Endothelial cell of umbilical vein (primary cell): ENCODE data around the gene UPF2. TPM values are rescaled to one million over a fixed set of nuclear protein-coding genes. Genes with fewer than 3 reads are reported as not detected.

Experiments
- BruUV-seq: library from RNA; stranded (reverse); fragments of 400-500 nt; replicated peaks from 2 replicates; lab custom pipeline; 2021; lab: Mats Ljungman, UMichigan
- CTCF ChIA-PET: fragments of 300-600, 350-600 bp; sonication (Branson Sonifier 250); formaldehyde crosslinking; loops from one replicate; lab custom pipeline; 2021; ENCODE audit warnings: antibody characterized with exemption, inconsistent platforms; lab: Charles Lee
- POLR2A ChIA-PET: fragments of 300-600, 350-600 bp; sonication (Branson Sonifier 250); formaldehyde crosslinking; loops from one replicate; lab custom pipeline; 2021; ENCODE audit warnings: antibody characterized with exemption, inconsistent platforms; lab: Charles Lee
- DNase-seq: peaks from one replicate; pipeline ENCODE4 v3.0.0-alpha.2; 2011; ENCODE audit warnings: low read depth, low spot score
- FAIRE-seq: peaks from 2 replicates; lab custom pipeline; 2011; peaks lifted over from hg19 to GRCh38; lab: Jason Lieb, UNC
- H2AFZ ChIP-seq: 2 replicates; pipeline ENCODE4 v1.6.0; 2012; ENCODE audit warnings: low read depth, low read length, control low read depth, inconsistent platforms
- H3K27ac ChIP-seq: 2 replicates; pipeline ENCODE4 v1.5.1; 2011; ENCODE audit warnings: low read depth, mild to moderate bottlenecking, control low read depth, low read length, moderate library complexity; ENCODE audit not compliant: insufficient read depth
- H3K27me3 ChIP-seq, 2 experiments: 2 replicates each; pipeline versions ENCODE4 v1.6.0 to v1.6.1; 2011; ENCODE audit warnings: low read length in 2 of 2, mixed read lengths in 1 of 2; ENCODE audit not compliant: control insufficient read depth in 2 of 2, insufficient read depth in 2 of 2
- H3K36me3 ChIP-seq, 2 experiments: 2 replicates in 1 of 2; 3 replicates in 1 of 2; pipeline ENCODE4 v1.5.1; 2011; ENCODE audit warnings: low read length in 2 of 2, mild to moderate bottlenecking in 1 of 2, moderate library complexity in 1 of 2; ENCODE audit not compliant: control insufficient read depth in 2 of 2, insufficient read depth in 2 of 2; ENCODE audit errors: extremely low read depth in 1 of 2
- H3K4me1 ChIP-seq: 3 replicates; pipeline ENCODE4 v1.5.1; 2011; ENCODE audit warnings: mild to moderate bottlenecking, low read length; ENCODE audit not compliant: control insufficient read depth, insufficient read depth; ENCODE audit errors: extremely low read depth
- H3K4me2 ChIP-seq: 2 replicates; pipeline ENCODE4 v1.6.1; 2011; ENCODE audit warnings: low read length, control low read depth, mixed read lengths; ENCODE audit not compliant: insufficient read depth
- H3K4me3 ChIP-seq, 3 experiments: fragments of 200-600 bp in 1 of 3; sonication (generic), shearing (Covaris generic) in 1 of 3; replicated peaks in 1 of 3; 2 replicates each; pipeline ENCODE4 v1.5.1; 2011 to 2016; ENCODE audit warnings: control low read depth in 3 of 3, low read length in 3 of 3, mild to moderate bottlenecking in 2 of 3, inconsistent platforms in 1 of 3, low read depth in 1 of 3, moderate library complexity in 1 of 3; ENCODE audit not compliant: insufficient read depth in 1 of 3
- H3K79me2 ChIP-seq: 2 replicates; pipeline ENCODE4 v1.6.0; 2012; ENCODE audit warnings: low read length, inconsistent platforms; ENCODE audit not compliant: control insufficient read depth, insufficient read depth
- H3K9ac ChIP-seq: replicated peaks from 2 replicates; pipeline ENCODE3; 2011; ENCODE audit warnings: low read length, control low read depth; ENCODE audit not compliant: insufficient read depth; ENCODE audit errors: extremely low read depth
- H3K9me1 ChIP-seq: replicated peaks from 3 replicates; pipeline ENCODE4 v1.6.0; 2011; ENCODE audit warnings: mild to moderate bottlenecking, low read length; ENCODE audit not compliant: control insufficient read depth, insufficient read depth; ENCODE audit errors: extremely low read depth
- H3K9me3 ChIP-seq: replicated peaks from 2 replicates; pipeline ENCODE4 v1.5.1; 2012; ENCODE audit warnings: low read length, inconsistent platforms; ENCODE audit not compliant: control insufficient read depth, insufficient read depth
- H4K20me1 ChIP-seq: replicated peaks from 2 replicates; pipeline ENCODE3; 2011; ENCODE audit warnings: mild to moderate bottlenecking, low read length; ENCODE audit not compliant: control insufficient read depth, insufficient read depth; ENCODE audit errors: extremely low read depth
- EZH2 ChIP-seq: IDR thresholded peaks from 2 replicates; pipeline ENCODE4 v1.6.1; 2012; ENCODE audit warnings: borderline replicate concordance, low read depth, mild to moderate bottlenecking, moderate library complexity, low read length, inconsistent platforms; ENCODE audit not compliant: severe bottlenecking
- FOS ChIP-seq: IDR thresholded peaks from 2 replicates; pipeline ENCODE4 v1.6.1; 2011; ENCODE audit warnings: mild to moderate bottlenecking, low read length, moderate library complexity, borderline replicate concordance; ENCODE audit not compliant: insufficient read depth
- GATA2 ChIP-seq: IDR thresholded peaks from 2 replicates; pipeline ENCODE4 v1.7.0; 2011; ENCODE audit warnings: low read depth, mild to moderate bottlenecking, moderate library complexity, mixed read lengths, low read length; ENCODE audit not compliant: insufficient read length, insufficient read depth
- JUN ChIP-seq: IDR thresholded peaks from 2 replicates; pipeline ENCODE4 v1.6.1; 2011; ENCODE audit warnings: borderline replicate concordance, low read depth; ENCODE audit not compliant: insufficient read length, insufficient read depth
- MYC ChIP-seq: IDR thresholded peaks from one replicate; pipeline ENCODE4 v1.6.1; 2011; ENCODE audit warnings: mild to moderate bottlenecking, low read depth, low read length
- POLR2A ChIP-seq: IDR thresholded peaks from 2 replicates; pipeline ENCODE4 v1.6.1; 2012; ENCODE audit warnings: low read depth, mild to moderate bottlenecking, control low read depth, low read length
- POLR2AphosphoS5 ChIP-seq: IDR thresholded peaks from 2 replicates; pipeline ENCODE4 v1.6.1; 2012; ENCODE audit warnings: low read depth, mild to moderate bottlenecking, control low read depth, low read length, moderate library complexity; ENCODE audit not compliant: insufficient read depth
- dilution Hi-C: fragments of 300-500 bp; cut with MboI; formaldehyde crosslinking; loops from one replicate; pipeline ENCODE4 v1.15.0; 2019; ENCODE audit warnings: low sequenced_read_pairs; ENCODE audit not compliant: extremely low pct_ligation_motif_present
- intact Hi-C: fragments of 100-400 bp; cut with micrococcal nuclease; formaldehyde crosslinking; loops from one replicate; pipeline ENCODE4 v1.10.0; 2022
- polyA plus RNA-seq, 4 experiments: library from polyadenylated mRNA; depleted of rRNA in 3 of 4; stranded (reverse) in 3 of 4; unstranded in 1 of 4; fragments of >200 nt; gene quantifications; 2 replicates each; pipeline versions ENCODE4 v1.2.1 to v1.2.3, GENCODE V29; 2011 to 2012; ENCODE audit warnings: missing spikeins in 1 of 4
- total RNA-seq: library from RNA; stranded (reverse); gene quantifications from 2 replicates; pipeline ENCODE4 v1.2.3, GENCODE V29; 2021
- TF ChIP-seq, protein P1 (sequence below): IDR thresholded peaks from 2 replicates; pipeline ENCODE4 v1.6.1; 2011; ENCODE audit not compliant: insufficient read depth, insufficient read length
- TF ChIP-seq, protein P2 (sequence below), 2 donors: IDR thresholded peaks; 1 replicate in 1 of 2; 2 replicates in 1 of 2; pipeline ENCODE4 v1.5.1; 2011; ENCODE audit warnings: low read length in 2 of 2, mild to moderate bottlenecking in 2 of 2, moderate library complexity in 2 of 2, control low read depth in 1 of 2, inconsistent platforms in 1 of 2, low read depth in 1 of 2; ENCODE audit not compliant: insufficient read depth in 1 of 2; ENCODE audit errors: extremely low read depth in 1 of 2

The UPF2 gene
- total and polyA plus RNA-seq, 2 donors (not counting 3 experiments of a cell fraction or from before 2014, with no cell fraction given): 4.8 to 27.7 TPM

DNA sequence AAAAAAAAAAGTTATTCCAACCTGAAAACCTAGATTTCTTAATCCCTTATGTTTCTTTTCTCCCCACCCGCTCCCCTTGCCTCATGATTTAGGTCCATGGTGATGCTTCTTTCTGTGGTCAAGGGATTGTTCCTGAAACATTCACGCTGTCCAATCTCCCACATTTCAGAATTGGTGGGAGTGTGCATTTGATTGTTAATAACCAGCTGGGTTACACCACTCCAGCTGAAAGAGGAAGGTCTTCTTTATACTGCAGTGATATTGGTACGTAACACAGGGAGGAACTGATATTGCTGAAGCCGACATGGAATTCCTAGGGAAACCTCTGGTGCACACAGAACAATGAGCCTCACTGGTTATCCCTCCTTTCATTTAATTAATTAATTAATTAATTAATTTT is 48.8 kb upstream of the UPF2 start:
- peaks cover 0 to 11% of the 10 kb centered on the region in 2 experiments for H3K36me3 ChIP-seq
- no peaks in the 10 kb centered on the region for H3K27me3 ChIP-seq
- FAIRE-seq: no peak
- TF ChIP-seq MYC (no peak), POLR2AphosphoS5 (no peak), FOS (no peak), JUN (no peak), GATA2 (no peak), POLR2A (no peak), EZH2 (no peak)
- TF ChIP-seq, protein P1, sequence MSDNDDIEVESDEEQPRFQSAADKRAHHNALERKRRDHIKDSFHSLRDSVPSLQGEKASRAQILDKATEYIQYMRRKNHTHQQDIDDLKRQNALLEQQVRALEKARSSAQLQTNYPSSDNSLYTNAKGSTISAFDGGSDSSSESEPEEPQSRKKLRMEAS: no peak
- TF ChIP-seq, protein P2, sequence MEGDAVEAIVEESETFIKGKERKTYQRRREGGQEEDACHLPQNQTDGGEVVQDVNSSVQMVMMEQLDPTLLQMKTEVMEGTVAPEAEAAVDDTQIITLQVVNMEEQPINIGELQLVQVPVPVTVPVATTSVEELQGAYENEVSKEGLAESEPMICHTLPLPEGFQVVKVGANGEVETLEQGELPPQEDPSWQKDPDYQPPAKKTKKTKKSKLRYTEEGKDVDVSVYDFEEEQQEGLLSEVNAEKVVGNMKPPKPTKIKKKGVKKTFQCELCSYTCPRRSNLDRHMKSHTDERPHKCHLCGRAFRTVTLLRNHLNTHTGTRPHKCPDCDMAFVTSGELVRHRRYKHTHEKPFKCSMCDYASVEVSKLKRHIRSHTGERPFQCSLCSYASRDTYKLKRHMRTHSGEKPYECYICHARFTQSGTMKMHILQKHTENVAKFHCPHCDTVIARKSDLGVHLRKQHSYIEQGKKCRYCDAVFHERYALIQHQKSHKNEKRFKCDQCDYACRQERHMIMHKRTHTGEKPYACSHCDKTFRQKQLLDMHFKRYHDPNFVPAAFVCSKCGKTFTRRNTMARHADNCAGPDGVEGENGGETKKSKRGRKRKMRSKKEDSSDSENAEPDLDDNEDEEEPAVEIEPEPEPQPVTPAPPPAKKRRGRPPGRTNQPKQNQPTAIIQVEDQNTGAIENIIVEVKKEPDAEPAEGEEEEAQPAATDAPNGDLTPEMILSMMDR (IDR thresholded peaks at IDR 0.05; ENCODE audit: extremely low read depth in 1 of 2, insufficient read depth in 1 of 2, low read depth in 1 of 2, low read length in 2 of 2): no peak
- no peak overlapping the region for H3K4me2 ChIP-seq
- H3K9ac ChIP-seq: no peak overlapping the region
- dilution Hi-C loops: no loop called here
- ChIA-PET CTCF (interaction anchor here (1.1 kb wide), 1 partner anchor 48 kb away, joined by 3 read pairs; no protein-coding TSS in a partner anchor), POLR2A (no interaction called here)
- H4K20me1 ChIP-seq: no peaks in the 10 kb centered on the region
- intact Hi-C loops: no loop called here
- no peak overlapping the region for H3K4me3 ChIP-seq
- BruUV-seq: no TSS peak
- H3K4me1 ChIP-seq: no peaks in the 10 kb centered on the region
- DNase-seq: no peak
- no peak overlapping the region for H3K27ac ChIP-seq
- no peak overlapping the region for H2AFZ ChIP-seq
- H3K79me2 ChIP-seq: no peaks in the 10 kb centered on the region
- H3K9me3 ChIP-seq: no peaks in the 10 kb centered on the region
- no peaks in the 10 kb centered on the region for H3K9me1 ChIP-seq
